Caco-2 (cell line): ENCODE measurements around the gene ZP3. TPM values are rescaled to one million over a fixed set of nuclear protein-coding genes. Genes with fewer than 3 reads are reported as not detected.

Experiments used
- BruUV-seq: library from RNA; stranded (reverse); fragments of 400-500 nt; replicated peaks from 2 replicates; lab custom pipeline; 2021; lab: Mats Ljungman, UMichigan
- CTCF ChIA-PET: fragments of 300-600 bp; sonication (Branson Sonifier 250); formaldehyde crosslinking; loops from one replicate; lab custom pipeline; 2022; ENCODE audit warnings: antibody characterized with exemption; lab: Charles Lee
- POLR2A ChIA-PET: fragments of 300-600 bp; sonication (Branson Sonifier 250); formaldehyde crosslinking; loops from one replicate; lab custom pipeline; 2022; ENCODE audit warnings: antibody characterized with exemption; lab: Charles Lee
- DNase-seq, 2 experiments: peaks; one replicate each; pipeline versions ENCODE4 v3.0.0 to v3.0.0-alpha.2; 2020 to 2022
- H3K27me3 ChIP-seq: replicated peaks from 2 replicates; pipeline ENCODE4 v1.6.0; 2011; ENCODE audit warnings: low read length; ENCODE audit not compliant: control insufficient read depth, insufficient read depth
- H3K36me3 ChIP-seq: 2 replicates; pipeline ENCODE4 v1.5.1; 2011; ENCODE audit warnings: low read length; ENCODE audit not compliant: control insufficient read depth, insufficient read depth
- H3K4me1 ChIP-seq: fragments of 250-450 bp; sonication (Bioruptor Pico); 2 replicates; pipeline ENCODE4 v1.5.1; 2020; ENCODE audit warnings: mild to moderate bottlenecking
- H3K4me3 ChIP-seq: 2 replicates; pipeline ENCODE4 v1.5.1; 2011; ENCODE audit warnings: low read depth, mild to moderate bottlenecking, control low read depth, low read length
- H3K9me3 ChIP-seq: fragments of 250-450 bp; sonication (Bioruptor Pico); 2 replicates; pipeline ENCODE4 v1.5.1; 2020; ENCODE audit warnings: mild to moderate bottlenecking, moderate library complexity
- H3K27ac Mint-ChIP-seq: one replicate; pipeline ENCODE4 v1.8.0; 2022; ENCODE audit warnings: mixed read lengths; ENCODE audit not compliant: unreplicated experiment
- H3K27me3 Mint-ChIP-seq: one replicate; pipeline ENCODE4 v1.8.0; 2022; ENCODE audit warnings: mixed read lengths; ENCODE audit not compliant: insufficient read depth, unreplicated experiment
- H3K36me3 Mint-ChIP-seq: one replicate; pipeline ENCODE4 v1.8.0; 2022; ENCODE audit warnings: mild to moderate bottlenecking, mixed read lengths; ENCODE audit not compliant: insufficient read depth, unreplicated experiment
- H3K4me1 Mint-ChIP-seq: one replicate; pipeline ENCODE4 v1.8.0; 2022; ENCODE audit warnings: low read depth, mixed read lengths; ENCODE audit not compliant: unreplicated experiment
- H3K4me3 Mint-ChIP-seq: one replicate; pipeline ENCODE4 v1.8.0; 2022; ENCODE audit warnings: mild to moderate bottlenecking, moderate library complexity, mixed read lengths; ENCODE audit not compliant: unreplicated experiment
- H3K9me3 Mint-ChIP-seq: one replicate; pipeline ENCODE4 v1.8.0; 2022; ENCODE audit warnings: mixed read lengths; ENCODE audit not compliant: unreplicated experiment
- intact Hi-C: fragments of 100-400 bp; cut with micrococcal nuclease; formaldehyde crosslinking; loops from one replicate; pipeline ENCODE4 v1.10.0; 2022; ENCODE audit not compliant: unreplicated experiment
- total RNA-seq: library from RNA; stranded (reverse); gene quantifications from 2 replicates; pipeline ENCODE4 v1.2.3, GENCODE V29; 2022
- TF ChIP-seq, protein P1 (sequence below), 2 experiments: fragments of 200-600 bp in 1 of 2; IDR thresholded peaks; 1 replicate in 1 of 2; 2 replicates in 1 of 2; pipeline versions ENCODE4 v1.5.1 to v1.8.0; 2011 to 2022; ENCODE audit warnings: antibody characterized with exemption in 1 of 2, control low read depth in 1 of 2, inconsistent platforms in 1 of 2, low read depth in 1 of 2, low read length in 1 of 2, mild to moderate bottlenecking in 1 of 2, moderate library complexity in 1 of 2; ENCODE audit not compliant: insufficient read depth in 1 of 2, severe bottlenecking in 1 of 2, unreplicated experiment in 1 of 2

Gene ZP3
- total RNA-seq, 1 experiment from 2014 or later: 3.2 TPM

DNA sequence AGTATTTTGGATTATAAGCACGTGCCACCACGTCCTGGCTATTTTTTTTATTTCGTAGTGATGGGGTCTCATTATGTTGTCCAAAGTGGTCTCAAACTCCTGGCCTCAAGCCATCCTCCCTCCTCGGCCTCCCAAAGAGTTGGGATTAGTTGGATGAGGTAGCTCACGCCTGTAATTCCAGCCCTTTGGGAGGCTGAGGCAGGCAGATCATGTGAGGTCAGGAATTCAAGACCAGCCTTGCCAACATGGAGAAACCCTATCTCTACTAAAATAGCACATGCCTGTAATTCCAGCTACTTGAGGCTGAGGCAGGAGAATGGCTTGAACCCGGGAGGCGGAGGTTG is 44.2 kb upstream of the ZP3 start:
- no peak for DNase-seq
- H3K9me3 ChIP-seq: no peaks in the 10 kb centered on the region
- Mint-ChIP-seq H3K27me3 (no peaks in the 10 kb centered on the region), H3K4me3 (peak overlapping the region; percentile 69), H3K4me1 (no peaks in the 10 kb centered on the region), H3K27ac (peak overlapping the region; percentile 83), H3K36me3 (no peaks in the 10 kb centered on the region), H3K9me3 (no peaks in the 10 kb centered on the region)
- no peak overlapping the region for H3K4me3 ChIP-seq
- no TSS peak for BruUV-seq
- no peaks in the 10 kb centered on the region for H3K27me3 ChIP-seq
- CTCF ChIA-PET: no interaction called here
- peaks cover 19% of the 10 kb centered on the region for H3K4me1 ChIP-seq
- no peaks in the 10 kb centered on the region for H3K36me3 ChIP-seq
- intact Hi-C loops: no loop called here
- TF ChIP-seq, protein P1, sequence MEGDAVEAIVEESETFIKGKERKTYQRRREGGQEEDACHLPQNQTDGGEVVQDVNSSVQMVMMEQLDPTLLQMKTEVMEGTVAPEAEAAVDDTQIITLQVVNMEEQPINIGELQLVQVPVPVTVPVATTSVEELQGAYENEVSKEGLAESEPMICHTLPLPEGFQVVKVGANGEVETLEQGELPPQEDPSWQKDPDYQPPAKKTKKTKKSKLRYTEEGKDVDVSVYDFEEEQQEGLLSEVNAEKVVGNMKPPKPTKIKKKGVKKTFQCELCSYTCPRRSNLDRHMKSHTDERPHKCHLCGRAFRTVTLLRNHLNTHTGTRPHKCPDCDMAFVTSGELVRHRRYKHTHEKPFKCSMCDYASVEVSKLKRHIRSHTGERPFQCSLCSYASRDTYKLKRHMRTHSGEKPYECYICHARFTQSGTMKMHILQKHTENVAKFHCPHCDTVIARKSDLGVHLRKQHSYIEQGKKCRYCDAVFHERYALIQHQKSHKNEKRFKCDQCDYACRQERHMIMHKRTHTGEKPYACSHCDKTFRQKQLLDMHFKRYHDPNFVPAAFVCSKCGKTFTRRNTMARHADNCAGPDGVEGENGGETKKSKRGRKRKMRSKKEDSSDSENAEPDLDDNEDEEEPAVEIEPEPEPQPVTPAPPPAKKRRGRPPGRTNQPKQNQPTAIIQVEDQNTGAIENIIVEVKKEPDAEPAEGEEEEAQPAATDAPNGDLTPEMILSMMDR (IDR thresholded peaks at IDR 0.05; ENCODE audit: insufficient read depth in 1 of 2, low read depth in 1 of 2, low read length in 1 of 2, severe bottlenecking in 1 of 2, unreplicated experiment in 1 of 2): no peak
- POLR2A ChIA-PET: no interaction called here

DNA sequence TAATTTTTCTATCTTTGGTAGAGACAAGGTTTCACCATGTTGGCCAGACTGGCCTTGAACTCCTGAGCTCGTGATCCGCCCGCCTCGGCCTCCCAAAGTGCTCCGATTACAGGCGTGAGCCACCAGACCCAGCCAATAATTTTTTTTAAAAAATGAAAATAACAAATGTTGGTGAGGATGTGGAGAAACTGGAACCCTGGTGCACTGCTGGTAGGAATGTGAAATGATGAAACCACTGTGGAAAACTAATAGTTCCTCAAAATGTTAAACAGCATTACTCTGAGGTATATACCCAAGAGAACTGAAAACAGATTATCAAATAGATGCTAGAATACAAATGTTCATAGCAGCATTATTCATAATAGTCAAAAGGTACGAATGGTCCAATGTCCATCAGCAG is 42.9 kb upstream of the ZP3 start:
- BruUV-seq: no TSS peak
- no peaks in the 10 kb centered on the region for H3K9me3 Mint-ChIP-seq
- H3K27me3 ChIP-seq: no peaks in the 10 kb centered on the region
- intact Hi-C loops: no loop called here
- no peaks in the 10 kb centered on the region for H3K9me3 ChIP-seq
- no peak overlapping the region for H3K4me3 Mint-ChIP-seq
- TF ChIP-seq, protein P1 (IDR thresholded peaks at IDR 0.05; ENCODE audit: insufficient read depth in 1 of 2, low read depth in 1 of 2, low read length in 1 of 2, severe bottlenecking in 1 of 2, unreplicated experiment in 1 of 2): no peak
- H3K36me3 Mint-ChIP-seq: no peaks in the 10 kb centered on the region
- no peaks in the 10 kb centered on the region for H3K36me3 ChIP-seq
- H3K4me1 ChIP-seq: peaks cover 19% of the 10 kb centered on the region
- POLR2A ChIA-PET: no interaction called here
- CTCF ChIA-PET: no interaction called here
- no peaks in the 10 kb centered on the region for H3K4me1 Mint-ChIP-seq
- H3K4me3 ChIP-seq: no peak overlapping the region
- H3K27ac Mint-ChIP-seq: no peak overlapping the region
- no peaks in the 10 kb centered on the region for H3K27me3 Mint-ChIP-seq
- no peak for DNase-seq

- peaks cover 13% of the 10 kb centered on the region for H3K4me1 ChIP-seq
- H3K27me3 ChIP-seq: no peaks in the 10 kb centered on the region
- ChIA-PET POLR2A (interaction anchor here (0.7 kb wide), 1 partner anchor 240 kb away, joined by 5 read pairs; no protein-coding TSS in a partner anchor), CTCF (interaction anchor here (0.6 kb wide), 1 partner anchor 624 kb away, joined by 3 read pairs; no protein-coding TSS in a partner anchor)
- TF ChIP-seq, protein P1 (IDR thresholded peaks at IDR 0.05; ENCODE audit: insufficient read depth in 1 of 2, low read depth in 1 of 2, low read length in 1 of 2, severe bottlenecking in 1 of 2, unreplicated experiment in 1 of 2): no peak
- Mint-ChIP-seq H3K4me1 (no peaks in the 10 kb centered on the region), H3K4me3 (no peak overlapping the region), H3K9me3 (no peaks in the 10 kb centered on the region), H3K27me3 (no peaks in the 10 kb centered on the region), H3K27ac (no peak overlapping the region), H3K36me3 (no peaks in the 10 kb centered on the region)
- BruUV-seq: no TSS peak
- H3K9me3 ChIP-seq: no peaks in the 10 kb centered on the region
- no peak for DNase-seq
- H3K36me3 ChIP-seq: no peaks in the 10 kb centered on the region
- no peak overlapping the region for H3K4me3 ChIP-seq
- intact Hi-C loops: no loop called here
Measured at GRCh38 chr7:76383089-76383944, 41.4 kb upstream of the ZP3 start.
